Measurements from ENCODE around the gene CHAT.

GRCh38 chr10:49664842-49665355, 51.1 kb downstream of the CHAT start:
- TF ChIP-seq, protein P1, sequence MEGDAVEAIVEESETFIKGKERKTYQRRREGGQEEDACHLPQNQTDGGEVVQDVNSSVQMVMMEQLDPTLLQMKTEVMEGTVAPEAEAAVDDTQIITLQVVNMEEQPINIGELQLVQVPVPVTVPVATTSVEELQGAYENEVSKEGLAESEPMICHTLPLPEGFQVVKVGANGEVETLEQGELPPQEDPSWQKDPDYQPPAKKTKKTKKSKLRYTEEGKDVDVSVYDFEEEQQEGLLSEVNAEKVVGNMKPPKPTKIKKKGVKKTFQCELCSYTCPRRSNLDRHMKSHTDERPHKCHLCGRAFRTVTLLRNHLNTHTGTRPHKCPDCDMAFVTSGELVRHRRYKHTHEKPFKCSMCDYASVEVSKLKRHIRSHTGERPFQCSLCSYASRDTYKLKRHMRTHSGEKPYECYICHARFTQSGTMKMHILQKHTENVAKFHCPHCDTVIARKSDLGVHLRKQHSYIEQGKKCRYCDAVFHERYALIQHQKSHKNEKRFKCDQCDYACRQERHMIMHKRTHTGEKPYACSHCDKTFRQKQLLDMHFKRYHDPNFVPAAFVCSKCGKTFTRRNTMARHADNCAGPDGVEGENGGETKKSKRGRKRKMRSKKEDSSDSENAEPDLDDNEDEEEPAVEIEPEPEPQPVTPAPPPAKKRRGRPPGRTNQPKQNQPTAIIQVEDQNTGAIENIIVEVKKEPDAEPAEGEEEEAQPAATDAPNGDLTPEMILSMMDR (IDR thresholded peaks at IDR 0.05): no peak
- TF ChIP-seq POLR2AphosphoS5 (IDR thresholded peaks at IDR 0.05; ENCODE audit: low read depth, low read length): no peak

All from Panc1 (cell line).